Activated CD4-positive, alpha-beta T cell treated with anti-CD3 and anti-CD28 coated beads, Interleukin-2, amount 50 U/mL, for 24 hours (primary cell): ENCODE data around the gene EFNB2.

Source experiments
- DNase-seq, 2 donors: peaks; one replicate each; pipeline ENCODE4 v3.0.0-alpha.2; 2020; ENCODE audit warnings: low read depth in 1 of 2, low spot score in 1 of 2

EFNB2 gene

GRCh38 chr13:106526738-106527444 lies 8.6 kb downstream of the EFNB2 start:
- DNase-seq = no peak

DNA sequence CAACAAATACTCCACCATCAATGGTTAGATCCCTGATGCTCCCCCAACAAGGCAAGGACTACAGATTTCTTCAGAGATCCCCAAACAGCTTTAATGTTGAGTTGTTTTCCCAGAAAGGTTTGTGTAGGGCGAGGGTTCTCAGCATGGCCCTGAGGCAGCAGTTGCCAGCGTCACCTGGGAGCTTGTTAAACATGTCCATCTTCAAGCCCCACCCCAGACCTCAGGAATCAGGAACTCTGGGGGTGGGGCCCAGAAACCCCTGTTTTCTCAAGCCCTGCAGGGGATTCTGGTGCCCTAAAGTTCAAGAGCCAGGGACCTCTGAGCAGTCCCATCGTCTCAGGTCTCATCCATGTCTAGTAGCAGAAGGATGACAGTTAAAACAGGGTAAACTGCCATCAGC lies 9.6 kb downstream of the EFNB2 start:
- DNase-seq = no peak

- DNase-seq = no peak
Measured at GRCh38 chr13:106524108-106524507, 11.4 kb downstream of the EFNB2 start.

GRCh38 chr13:106523576-106523975 lies 11.9 kb downstream of the EFNB2 start:
- no peak for DNase-seq

DNA sequence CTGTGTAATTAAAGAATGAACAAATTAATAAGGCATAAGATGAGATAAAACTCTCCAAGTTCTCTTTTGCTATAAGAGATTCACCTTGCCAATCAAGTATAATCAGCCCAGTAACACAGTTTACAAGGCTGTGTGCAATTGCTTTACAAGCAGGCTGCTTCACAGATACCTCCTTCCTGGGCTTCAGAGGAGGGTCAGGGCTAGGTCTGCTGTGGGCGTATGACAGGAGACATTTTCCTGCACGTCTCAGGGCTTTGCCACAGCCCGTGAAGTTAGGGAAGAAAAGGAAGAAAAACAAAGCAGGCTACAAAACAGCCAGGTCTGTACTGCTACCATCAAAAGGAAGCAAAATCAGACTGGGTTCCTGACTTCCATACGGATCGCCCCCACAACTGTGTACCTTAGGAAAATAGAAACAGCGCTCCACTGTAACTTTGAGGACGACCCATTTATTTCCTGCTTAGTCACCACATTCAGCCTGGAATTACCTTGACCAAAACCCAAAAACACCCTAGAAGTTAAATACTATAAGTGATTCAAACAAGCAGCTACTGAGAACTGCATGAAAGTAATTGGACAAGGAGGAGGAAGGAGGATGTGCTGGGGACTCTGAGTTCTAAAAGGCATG lies 12.4 kb downstream of the EFNB2 start:
- DNase-seq = no peak

- no peak for DNase-seq
Measured at GRCh38 chr13:106522112-106522705, 13.3 kb downstream of the EFNB2 start.

DNA sequence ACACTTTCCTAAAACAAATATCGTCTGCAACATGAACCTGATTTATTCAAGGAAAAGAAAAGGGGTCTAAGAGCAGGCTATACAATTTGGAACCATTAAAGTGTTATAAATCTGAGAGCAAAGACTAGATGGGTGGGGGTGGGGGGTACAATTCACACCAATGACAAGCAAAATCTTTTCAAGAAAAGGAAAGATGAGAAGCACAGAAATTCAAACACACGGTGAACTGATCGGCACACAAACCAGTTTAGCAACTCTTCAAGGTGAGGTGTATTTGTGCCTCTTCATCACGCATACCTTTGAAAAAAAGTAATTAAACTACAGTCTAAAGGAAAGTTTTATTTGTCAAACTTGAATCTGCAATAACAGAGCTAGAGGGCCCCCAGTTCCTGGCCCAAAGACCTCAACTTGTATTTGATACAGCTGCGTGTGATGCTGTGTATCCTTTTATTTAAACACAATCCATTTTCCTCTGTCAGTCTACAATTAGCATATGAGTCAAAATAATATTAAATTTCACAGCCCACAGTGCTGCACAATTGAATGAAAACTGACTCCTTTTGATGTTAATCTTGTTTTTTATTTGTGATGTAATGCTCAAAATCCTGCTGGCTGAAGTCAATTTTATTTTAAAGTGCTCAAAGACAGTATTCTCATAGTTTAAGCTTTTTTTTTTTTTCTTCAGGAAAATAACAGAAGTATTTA lies 14.2 kb downstream of the EFNB2 start:
- no peak for DNase-seq

DNA sequence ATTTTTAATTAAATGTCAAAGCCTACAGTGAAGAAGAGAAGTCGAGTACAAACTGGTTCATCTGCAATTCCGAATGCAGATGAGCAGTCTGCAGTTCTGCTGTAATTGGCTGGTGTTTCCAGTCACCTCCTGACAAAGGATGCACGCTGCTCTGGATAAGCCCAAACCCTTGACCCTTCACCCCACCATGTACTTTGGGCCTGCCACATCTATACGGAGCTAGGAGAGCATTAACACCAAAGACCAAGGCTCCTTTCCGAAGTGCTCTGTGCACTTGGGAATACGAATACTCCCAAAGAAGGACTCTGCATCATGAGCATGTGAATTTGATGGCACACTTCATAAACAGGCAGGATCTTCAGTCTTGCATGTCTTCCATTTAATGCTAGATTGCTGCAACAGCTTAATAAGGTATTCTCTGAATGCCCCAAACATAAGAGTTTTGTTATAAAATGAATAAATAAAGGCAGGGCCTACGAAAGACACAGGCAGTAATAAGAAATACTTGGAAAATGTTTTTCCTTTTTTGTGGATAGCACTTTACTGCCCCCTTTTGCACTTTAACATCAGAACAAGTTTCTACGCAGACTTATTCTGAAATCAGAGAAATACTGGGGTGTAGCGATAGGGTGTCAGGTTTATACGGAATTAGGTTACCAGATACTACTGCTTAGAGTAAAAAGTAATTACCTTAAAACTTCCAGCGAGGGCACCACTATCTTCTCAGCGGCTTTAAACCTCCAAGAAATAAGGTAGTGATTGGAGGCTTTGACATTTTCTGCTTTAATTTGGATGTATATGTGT lies 15.0 kb downstream of the EFNB2 start:
- DNase-seq = no peak

GRCh38 chr13:106518512-106518911 lies 16.9 kb downstream of the EFNB2 start:
- no peak for DNase-seq

- DNase-seq = no peak
Measured at GRCh38 chr13:106517109-106517847, 18.2 kb downstream of the EFNB2 start.

GRCh38 chr13:106515635-106516254 lies 19.7 kb downstream of the EFNB2 start:
- no peak for DNase-seq

DNA sequence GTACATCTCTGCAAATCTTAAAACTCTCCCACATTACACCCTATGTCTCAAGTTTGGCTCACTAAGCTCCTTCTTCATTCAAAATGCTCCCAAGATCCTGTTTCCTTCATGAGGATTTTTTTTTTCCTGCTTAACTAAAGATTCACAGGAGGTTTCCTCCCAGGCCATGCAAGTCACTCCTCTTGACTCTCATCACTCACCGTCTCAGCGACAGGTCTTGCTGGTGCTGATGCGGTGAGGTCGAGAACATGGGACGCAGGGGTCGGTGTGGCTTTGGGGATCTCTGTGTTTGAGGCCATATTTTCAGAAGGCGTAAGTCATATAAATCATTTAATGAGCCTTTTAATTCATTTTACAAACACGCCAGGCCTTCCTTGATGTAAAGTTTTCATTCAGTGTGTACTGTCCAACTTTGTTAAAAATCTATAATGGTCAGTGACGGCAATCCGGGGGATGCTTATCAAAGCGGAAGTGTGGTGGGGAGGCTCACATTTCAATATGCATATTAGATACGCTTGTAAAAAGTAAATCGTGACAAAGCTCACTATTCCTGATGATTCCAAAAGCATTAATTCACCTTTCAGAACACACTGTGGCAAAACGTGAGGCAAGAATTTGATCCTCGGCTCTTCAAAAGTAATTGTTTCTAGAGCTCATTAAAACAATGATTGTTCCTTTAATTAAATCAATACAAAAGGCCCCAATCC lies 20.4 kb downstream of the EFNB2 start:
- DNase-seq = no peak

GRCh38 chr13:106513025-106513983 lies 22.2 kb downstream of the EFNB2 start:
- no peak for DNase-seq

DNA sequence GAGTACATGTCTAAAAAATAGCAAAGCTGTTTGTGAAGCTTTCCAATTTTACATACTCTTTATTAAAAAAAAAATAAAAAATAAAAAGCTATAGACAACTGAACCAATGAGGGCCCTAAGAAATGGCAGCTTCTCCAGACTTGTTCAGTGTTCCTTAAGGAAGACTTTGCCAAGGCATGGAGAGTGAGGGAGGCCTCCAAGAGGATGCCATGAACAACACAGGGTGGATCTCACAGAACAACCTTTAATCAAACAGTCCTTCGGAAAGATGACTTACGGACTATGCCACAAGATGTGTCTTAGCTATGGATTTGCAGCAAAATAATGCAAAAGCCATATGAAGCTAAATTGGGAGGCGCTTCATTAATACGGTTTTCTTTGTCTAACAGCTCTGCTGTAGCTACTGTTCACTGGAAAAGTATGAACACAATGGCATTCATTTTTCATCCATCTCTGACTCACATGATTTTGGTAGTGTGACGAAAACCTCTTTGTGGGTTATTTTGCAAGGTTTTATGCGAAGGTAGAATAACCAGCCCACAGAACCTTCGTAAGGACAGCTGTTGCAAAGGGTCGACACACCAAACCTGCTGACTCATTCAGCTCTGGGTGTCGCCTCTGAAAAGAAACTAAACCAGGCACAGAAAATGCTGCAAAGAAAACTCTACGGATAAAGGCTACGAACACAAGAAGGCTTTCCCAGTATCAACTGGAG lies 27.7 kb downstream of the EFNB2 start:
- DNase-seq = no peak

- no peak for DNase-seq
Measured at GRCh38 chr13:106506286-106506685, 29.2 kb downstream of the EFNB2 start.

DNA sequence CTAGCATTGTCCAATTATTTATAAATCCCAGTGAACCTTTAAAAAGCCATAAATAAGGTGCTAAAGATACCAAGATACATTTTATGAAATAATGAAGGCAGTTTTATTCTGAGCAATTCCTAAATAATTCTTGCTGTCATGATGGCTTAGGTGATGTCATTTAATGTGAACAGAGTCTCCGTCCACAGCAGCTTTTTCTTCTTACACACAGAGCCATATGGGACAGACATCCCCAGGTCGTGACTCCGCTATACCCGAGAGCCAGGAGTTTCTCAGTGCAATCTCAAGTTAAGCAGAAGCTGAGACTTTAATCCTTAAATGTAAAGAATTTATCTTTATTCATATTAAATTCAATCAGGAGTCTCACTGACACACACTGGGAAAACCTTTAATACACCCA lies 29.7 kb downstream of the EFNB2 start:
- no peak for DNase-seq

DNA sequence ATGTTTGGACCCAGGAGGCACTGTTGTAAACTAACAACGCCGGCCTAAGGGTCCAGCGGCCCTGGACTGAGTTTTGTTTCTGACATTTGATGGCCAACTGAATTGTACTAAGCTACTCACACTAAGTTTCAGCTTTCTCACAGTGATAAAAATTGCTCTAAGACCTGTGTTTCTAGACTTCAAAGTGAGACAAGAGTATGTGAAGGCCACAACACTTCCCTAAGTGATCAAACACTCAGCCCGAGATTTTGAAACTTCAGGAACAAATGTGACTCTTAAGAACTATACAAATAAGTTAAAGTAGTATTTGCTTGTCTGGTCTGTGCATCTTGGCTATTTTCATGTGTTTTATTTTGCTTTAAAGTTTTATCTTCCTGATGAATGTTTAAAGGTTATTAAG lies 30.2 kb downstream of the EFNB2 start:
- no peak for DNase-seq
